ENCODE results near the gene TENM4.

Gene TENM4

GRCh38 chr11:79388201-79388600 is 52.6 kb downstream of the TENM4 start:
- no peak for DNase-seq (ENCODE audit: low read depth)

DNA sequence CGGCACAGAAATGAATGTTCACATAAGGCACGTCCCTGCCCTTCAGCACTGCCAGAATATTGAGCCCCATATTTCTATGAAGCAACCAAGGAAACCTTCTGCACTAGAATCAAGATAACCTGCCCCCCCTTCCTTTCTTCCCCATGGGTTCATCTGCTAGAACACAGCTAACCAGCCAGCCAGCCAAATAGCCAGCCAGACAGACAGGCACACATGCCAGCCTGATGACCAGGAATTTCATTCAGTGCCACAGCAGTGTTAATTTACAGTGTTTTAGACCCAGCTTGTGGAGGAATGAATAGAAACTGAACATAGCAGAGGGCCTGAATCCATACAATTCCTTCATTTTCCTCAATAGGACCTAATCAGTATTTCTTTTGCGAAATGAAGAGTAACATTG is 57.0 kb downstream of the TENM4 start:
- DNase-seq (ENCODE audit: low read depth): no peak

- no peak for DNase-seq (ENCODE audit: low read depth)
Observed at GRCh38 chr11:79382301-79383050, 58.4 kb downstream of the TENM4 start.

DNA sequence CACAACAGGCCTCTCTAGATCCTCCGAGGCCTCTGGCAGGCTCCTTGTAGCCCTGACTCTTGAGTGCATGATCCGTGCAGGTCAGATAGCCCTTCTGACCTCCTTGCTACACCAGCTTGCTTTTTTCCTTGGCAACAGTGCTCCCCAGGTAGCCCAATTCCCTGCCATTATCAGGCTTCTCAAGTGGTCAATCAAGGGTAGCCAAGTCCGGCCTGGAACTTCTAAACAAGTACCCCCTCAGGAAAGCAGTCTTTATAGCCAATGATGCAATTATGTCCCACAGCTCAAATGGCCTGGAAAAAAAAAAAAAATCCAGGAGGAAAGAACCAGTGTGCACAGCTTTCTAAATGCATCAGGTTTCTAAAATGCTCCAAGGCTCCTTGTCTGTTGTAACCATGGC is 59.8 kb downstream of the TENM4 start:
- no peak for DNase-seq (ENCODE audit: low read depth)

GRCh38 chr11:79377406-79377805 is 63.4 kb downstream of the TENM4 start:
- no peak for DNase-seq (ENCODE audit: low read depth)

DNA sequence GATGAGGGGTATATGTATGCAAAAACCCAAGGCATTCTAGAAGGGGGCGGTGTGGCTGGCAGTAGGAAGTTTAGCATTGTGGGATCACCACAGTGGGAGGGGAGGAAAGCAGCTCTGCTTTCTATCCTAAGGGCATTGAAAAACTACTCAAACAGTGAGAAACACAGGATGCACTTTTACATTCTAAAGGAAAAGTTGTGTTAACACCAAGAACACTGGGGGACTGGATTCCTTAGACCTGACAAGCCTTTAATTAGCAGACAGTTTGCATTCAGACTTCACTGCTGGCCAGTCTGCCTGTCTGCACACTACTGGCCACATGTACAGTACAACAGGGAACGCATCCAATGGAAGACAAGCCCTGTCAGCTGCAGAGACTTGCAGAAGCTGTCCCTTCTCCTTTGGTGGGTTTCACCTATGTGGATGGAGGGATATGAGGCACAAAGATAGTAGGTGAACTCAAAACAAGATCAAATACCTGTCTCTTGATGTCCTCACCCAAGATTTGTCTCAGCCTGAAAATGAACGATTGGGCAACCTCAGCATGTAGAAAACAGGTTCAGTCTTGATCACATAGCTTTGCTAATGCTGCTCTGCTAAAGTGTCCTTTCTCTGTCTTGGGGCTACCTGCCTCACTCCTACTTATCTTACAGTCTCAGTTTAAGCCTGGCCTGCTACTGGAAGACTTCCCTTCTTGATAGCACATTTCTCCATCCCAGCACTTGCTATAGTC is 64.8 kb downstream of the TENM4 start:
- no peak for DNase-seq (ENCODE audit: low read depth)

GRCh38 chr11:79374727-79375126 is 66.1 kb downstream of the TENM4 start:
- DNase-seq (ENCODE audit: low read depth): no peak

DNA sequence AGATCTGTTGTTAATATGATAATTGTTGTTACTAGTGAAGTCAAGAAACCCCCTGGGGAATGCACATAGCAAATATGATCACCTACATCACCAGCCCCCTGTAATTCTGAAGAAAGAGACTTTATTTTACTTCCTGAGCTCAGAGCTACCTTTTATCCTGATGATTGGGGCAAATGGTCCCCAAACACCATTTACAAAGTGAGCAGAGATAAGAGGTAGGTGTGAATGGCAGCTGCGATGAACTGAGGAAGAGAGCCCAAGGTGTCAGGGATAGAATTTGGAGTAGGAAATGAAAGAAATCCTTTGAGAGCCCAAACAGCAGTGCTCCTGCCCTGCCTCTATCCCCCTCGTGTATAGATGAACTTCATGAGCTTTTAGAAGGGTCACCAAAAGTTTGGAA is 69.1 kb downstream of the TENM4 start:
- no peak for DNase-seq (ENCODE audit: low read depth)

DNA sequence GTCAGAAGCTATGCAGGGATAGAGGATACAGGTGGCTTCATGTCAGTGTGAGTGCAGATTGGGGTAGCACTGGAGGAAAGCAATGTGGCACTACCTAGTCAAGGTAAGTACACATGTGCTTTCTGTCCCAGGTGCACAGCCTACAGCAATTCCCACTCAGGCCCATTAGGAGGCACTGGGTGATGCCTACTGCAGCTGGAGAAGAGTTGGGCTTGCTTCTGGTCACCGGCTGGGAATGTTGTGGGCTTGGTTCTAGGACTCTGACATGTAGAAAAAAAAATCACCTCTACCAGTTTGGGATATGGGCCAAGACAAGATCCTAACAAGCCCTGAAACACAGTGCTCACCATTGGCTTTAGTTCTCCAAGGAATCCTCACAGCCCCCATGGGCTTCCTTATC is 69.7 kb downstream of the TENM4 start:
- DNase-seq (ENCODE audit: low read depth): no peak

DNA sequence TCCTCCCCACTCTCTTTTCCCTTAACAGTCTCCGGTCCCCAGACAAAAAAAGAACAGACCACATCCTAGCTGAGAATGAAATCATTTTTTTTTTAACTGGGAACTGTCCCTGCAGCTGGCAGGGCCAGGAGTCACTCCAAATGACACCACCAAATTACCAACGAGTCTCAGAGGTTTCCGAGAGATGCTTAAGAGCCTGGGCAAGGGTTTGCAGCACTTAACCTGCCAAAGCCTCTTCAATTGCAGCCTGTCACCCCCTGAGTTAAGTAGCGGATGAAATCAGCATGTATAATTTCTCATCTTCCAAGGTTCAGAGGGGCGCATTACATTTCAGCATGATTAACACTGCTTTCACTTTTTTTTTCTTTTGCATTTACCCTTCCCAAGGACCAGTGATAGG is 71.8 kb downstream of the TENM4 start:
- no peak for DNase-seq (ENCODE audit: low read depth)

DNA sequence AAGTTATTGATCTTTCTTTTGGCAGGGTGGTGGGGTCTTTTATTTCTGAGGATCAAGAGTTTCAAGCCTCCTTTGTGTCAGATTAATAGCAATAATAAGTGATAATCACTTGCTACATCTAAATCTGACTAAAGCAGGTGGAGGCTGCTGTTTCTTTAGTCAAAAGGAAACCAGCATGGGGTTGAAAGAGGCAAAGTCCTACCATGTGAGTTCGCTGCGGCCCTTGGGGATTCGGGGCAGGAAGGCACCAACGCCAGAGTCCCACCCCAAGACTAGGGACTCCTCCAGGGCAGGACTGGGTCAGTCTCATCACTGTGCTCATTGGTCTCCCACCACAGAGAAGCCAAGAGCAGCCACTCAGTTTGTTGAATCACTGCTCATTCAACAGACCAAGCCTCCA is 73.0 kb downstream of the TENM4 start:
- DNase-seq (ENCODE audit: low read depth): no peak

DNA sequence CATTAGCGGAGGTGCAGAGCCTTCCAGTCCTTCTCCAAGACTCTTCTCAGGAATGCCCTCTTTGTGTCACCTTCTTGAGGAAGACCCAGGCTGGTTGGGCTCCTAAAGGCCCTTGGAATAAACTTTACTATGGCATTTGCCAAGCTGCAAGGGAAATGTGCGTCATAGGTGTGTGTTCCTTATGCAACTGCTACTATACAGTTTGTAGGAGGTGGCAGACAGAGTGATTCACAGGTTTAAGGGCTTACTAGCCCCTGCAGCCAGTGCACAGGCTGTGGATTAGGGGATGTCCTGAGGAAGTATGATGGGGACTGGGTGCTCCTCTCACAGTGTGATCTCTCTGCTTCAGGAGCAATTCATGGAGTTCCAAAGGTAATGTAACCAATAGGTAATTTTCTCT is 74.6 kb downstream of the TENM4 start:
- no peak for DNase-seq (ENCODE audit: low read depth)

GRCh38 chr11:79363861-79364378 is 76.9 kb downstream of the TENM4 start:
- DNase-seq (ENCODE audit: low read depth): no peak

DNA sequence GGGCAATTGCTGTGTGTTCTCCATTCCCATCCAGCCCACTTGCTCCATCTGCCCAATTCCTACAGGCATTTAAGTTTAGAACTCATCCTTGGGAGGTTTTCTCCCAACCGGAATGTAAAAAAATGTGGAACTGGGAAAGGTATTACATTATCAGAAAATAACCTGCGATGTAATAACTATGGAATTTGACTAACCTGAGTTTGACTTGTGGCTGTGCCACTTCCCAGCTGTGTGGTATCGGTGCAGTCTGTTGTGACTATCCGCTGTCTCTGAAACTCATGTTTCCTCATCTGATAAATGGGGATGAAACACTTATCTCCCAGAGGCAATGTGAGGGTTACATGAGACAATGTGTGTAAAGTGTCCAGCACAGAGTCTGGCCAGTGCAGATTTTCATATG is 77.6 kb downstream of the TENM4 start:
- no peak for DNase-seq (ENCODE audit: low read depth)

- DNase-seq (ENCODE audit: low read depth): no peak
Observed at GRCh38 chr11:79362821-79363220, 78.0 kb downstream of the TENM4 start.

DNA sequence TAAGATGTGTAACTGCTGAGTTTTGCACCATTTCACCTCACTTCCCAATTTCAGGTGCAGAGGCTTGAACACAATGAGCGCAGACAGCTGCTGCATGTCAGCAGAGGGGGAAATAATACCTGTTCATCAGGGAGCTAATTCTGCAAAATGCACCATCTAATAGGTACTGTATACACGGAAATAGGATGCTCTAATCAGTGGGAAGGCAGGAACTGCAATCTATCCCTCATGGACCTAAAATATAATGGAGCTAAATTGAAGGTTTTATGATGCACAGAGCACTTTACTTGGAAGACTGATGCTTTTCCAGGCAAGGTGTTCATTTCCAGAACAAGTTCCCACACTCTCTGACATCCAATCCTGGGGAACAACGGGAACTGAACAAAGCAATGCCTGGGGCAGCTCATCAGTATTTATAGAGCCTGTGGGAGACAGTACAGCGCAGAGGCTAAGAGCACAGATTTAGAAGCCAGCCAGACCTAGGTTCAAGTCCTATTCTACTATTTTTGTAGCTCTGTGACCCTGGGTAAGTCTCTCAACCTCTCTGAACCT is 78.5 kb downstream of the TENM4 start:
- no peak for DNase-seq (ENCODE audit: low read depth)

DNA sequence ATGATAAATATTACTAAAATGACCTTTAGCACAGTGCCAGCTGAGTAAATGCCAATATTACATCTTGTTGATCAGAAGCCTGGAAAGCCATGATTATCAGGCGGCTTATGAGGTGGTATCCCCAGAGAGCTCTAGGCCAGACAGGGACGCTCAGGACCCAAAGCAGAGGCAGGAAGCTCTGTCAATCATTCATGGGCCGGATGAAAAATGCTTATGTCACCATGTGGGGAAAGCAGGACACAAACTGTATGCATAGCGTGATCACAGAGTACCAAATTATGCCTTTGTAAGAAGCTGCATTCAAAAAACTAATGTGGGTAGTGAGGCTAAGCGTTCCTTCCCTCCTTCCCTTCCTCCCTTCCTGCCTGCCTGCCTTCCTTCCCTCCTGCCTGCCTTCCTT is 82.6 kb downstream of the TENM4 start:
- DNase-seq (ENCODE audit: low read depth): no peak

DNA sequence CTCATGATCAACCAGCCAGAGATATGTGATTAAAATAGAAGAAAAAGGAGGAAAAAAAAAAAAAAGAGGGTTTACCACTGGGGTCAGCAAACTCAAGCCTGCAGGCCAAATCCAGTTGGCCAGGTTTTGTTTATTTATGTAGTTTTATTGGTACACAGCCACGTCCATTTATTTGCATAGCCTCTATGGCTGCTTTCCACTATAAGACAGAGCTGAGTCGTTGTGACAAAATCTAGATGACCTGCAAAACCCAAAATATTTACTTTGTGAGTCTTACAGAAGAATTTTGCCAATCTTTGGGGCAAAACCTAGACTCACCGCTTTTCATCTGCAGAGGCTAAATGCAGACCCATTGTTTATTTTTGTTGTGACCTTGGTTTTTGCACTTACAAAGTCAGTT is 87.1 kb downstream of the TENM4 start:
- DNase-seq (ENCODE audit: low read depth): no peak

- no peak for DNase-seq (ENCODE audit: low read depth)
Observed at GRCh38 chr11:79352349-79352703, 88.5 kb downstream of the TENM4 start.

- DNase-seq (ENCODE audit: low read depth): no peak
Observed at GRCh38 chr11:79348976-79349682, 91.7 kb downstream of the TENM4 start.

DNA sequence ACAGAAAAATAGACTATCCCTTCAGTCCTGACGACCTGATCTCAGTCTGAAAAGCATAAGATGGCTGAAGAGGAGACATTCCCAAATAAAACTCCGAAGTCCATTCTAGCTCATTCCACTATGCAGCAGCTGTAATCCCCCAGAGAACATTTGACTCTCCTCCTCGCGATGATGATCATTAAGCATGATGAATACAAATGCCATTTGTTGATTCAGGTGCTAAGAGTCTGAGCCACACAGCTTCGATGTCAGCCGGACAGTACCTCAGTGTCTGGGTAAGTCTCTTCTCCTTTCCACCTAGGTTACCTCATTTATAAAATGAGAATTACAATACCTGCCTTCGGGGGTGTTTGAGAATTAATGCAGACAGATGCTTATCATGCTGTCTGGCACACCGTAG is 94.8 kb downstream of the TENM4 start:
- DNase-seq (ENCODE audit: low read depth): no peak

DNA sequence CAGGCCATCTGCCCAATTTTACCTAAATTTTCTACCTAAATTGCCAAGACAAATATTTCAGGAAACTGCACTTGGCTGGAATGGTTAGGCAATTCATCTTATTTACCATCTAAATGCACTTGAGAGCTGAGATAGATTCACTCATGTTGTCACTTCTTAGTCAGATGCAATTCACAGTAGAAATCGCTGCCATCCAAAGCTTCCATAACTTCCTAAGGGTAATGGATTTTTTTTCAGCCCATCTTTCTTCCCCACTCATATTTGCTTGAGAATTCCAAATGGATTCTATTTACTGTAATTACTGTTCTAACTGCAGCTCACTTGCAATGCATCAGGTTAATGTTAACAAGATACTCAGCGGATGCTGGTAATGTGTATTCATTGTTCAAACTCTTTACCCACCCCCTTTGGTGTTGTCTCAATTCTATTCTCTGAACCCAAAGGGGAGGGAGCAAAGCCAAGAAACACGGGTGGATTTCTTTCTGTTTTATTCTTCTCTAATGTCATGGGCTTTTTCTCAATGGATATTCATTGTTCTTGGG is 96.0 kb downstream of the TENM4 start:
- DNase-seq (ENCODE audit: low read depth): no peak
